GM12878 (cell line): ENCODE results near the gene PRKG1. TPM values are rescaled to one million over a fixed set of nuclear protein-coding genes. Genes with fewer than 3 reads are reported as not detected.

Experiments
- BCL11A ChIP-seq: IDR thresholded peaks from 2 replicates; pipeline ENCODE4 v1.6.1; 2011; ENCODE audit warnings: low read depth, low read length
- EZH2 ChIP-seq: IDR thresholded peaks from 2 replicates; pipeline ENCODE4 v1.6.1; 2012; ENCODE audit warnings: low read depth, mild to moderate bottlenecking, control low read depth, inconsistent platforms, low read length, borderline replicate concordance; ENCODE audit not compliant: control insufficient read depth
- GATAD2B ChIP-seq: fragments of 450-650 bp; conservative IDR thresholded peaks from 2 replicates; pipeline ENCODE4 v1.6.1; 2017; ENCODE audit warnings: low read depth, mild to moderate bottlenecking, moderate library complexity
- JUND ChIP-seq: IDR thresholded peaks from 2 replicates; pipeline ENCODE4 v1.6.1; 2012; ENCODE audit warnings: low read depth, mild to moderate bottlenecking, low read length, improper control_type of control experiment, moderate library complexity
- MEF2A ChIP-seq: IDR thresholded peaks from 2 replicates; pipeline ENCODE4 v1.6.1; 2011; ENCODE audit warnings: low read depth, mild to moderate bottlenecking, low read length, moderate library complexity; ENCODE audit not compliant: insufficient read depth
- MYC ChIP-seq: IDR thresholded peaks from 2 replicates; pipeline ENCODE4 v1.6.1; 2011; ENCODE audit warnings: mild to moderate bottlenecking, low read length, moderate library complexity, inconsistent platforms; ENCODE audit not compliant: insufficient read depth, insufficient replicate concordance, insufficient read length, severe bottlenecking
- NFIC ChIP-seq: IDR thresholded peaks from 2 replicates; pipeline ENCODE4 v1.6.1; 2012; ENCODE audit warnings: low read depth, mild to moderate bottlenecking, inconsistent platforms, low read length, moderate library complexity
- RELA ChIP-seq: fragments of 450-650 bp; IDR thresholded peaks from 2 replicates; pipeline ENCODE4 v1.8.0; 2014; ENCODE audit warnings: borderline replicate concordance; ENCODE audit not compliant: partially characterized antibody
- polyA plus RNA-seq, 11 experiments: library from polyadenylated mRNA; depleted of rRNA in 4 of 11; unstranded in 6 of 11; stranded (reverse) in 5 of 11; fragments of >200 nt; fragmentation: Nextera tagmentation in 4 of 11; fragmentation: Illumina TruSeq in 1 of 11; extraction: Ambion mirVana in 4 of 11; extraction: Trizol in 1 of 11; gene quantifications; 1 replicate in 1 of 11; 2 replicates in 10 of 11; pipeline versions ENCODE4 v1.2.1 to v1.2.3, GENCODE V29; 2011 to 2016; ENCODE audit warnings: inconsistent platforms in 2 of 11, missing spikeins in 2 of 11, low read depth in 1 of 11
- total RNA-seq, 4 experiments: library from RNA; depleted of rRNA in 3 of 4; stranded (reverse); fragments of >200 nt in 3 of 4; fragmentation: Illumina TruSeq in 1 of 4; extraction: Trizol in 1 of 4; gene quantifications; 2 replicates each; pipeline versions ENCODE4 v1.2.1 to v1.2.3, GENCODE V29; 2013 to 2021
- TF ChIP-seq, protein P1 (sequence below): fragments of 450-650 bp; conservative IDR thresholded peaks from 2 replicates; pipeline ENCODE4 v1.6.1; 2017; ENCODE audit warnings: mild to moderate bottlenecking, moderate library complexity
- TF ChIP-seq, protein P2 (sequence below): IDR thresholded peaks from 2 replicates; pipeline ENCODE4 v1.6.1; 2012; ENCODE audit warnings: improper control_type of control experiment, low read depth, low read length; ENCODE audit not compliant: insufficient replicate concordance
- TF ChIP-seq, protein P3 (sequence below): IDR thresholded peaks from 2 replicates; pipeline ENCODE4 v1.6.1; 2011; ENCODE audit warnings: low read depth, low read length, improper control_type of control experiment, borderline replicate concordance
- TF ChIP-seq, protein P4 (sequence below): IDR thresholded peaks from 2 replicates; pipeline ENCODE4 v1.6.1; 2011; ENCODE audit warnings: mild to moderate bottlenecking, low read depth, low read length, moderate library complexity; ENCODE audit not compliant: insufficient replicate concordance
- TF ChIP-seq, protein P5 (sequence below): fragments of 450-650 bp; IDR thresholded peaks from 2 replicates; pipeline ENCODE4 v1.6.1; 2017; ENCODE audit warnings: mild to moderate bottlenecking, moderate library complexity

PRKG1 gene
- total and polyA plus RNA-seq, 10 of the 15 experiments (the other 5 are each of a cell fraction or from before 2014, with no cell fraction given) = 0.04 to 0.05 TPM; not detected in 8

DNA sequence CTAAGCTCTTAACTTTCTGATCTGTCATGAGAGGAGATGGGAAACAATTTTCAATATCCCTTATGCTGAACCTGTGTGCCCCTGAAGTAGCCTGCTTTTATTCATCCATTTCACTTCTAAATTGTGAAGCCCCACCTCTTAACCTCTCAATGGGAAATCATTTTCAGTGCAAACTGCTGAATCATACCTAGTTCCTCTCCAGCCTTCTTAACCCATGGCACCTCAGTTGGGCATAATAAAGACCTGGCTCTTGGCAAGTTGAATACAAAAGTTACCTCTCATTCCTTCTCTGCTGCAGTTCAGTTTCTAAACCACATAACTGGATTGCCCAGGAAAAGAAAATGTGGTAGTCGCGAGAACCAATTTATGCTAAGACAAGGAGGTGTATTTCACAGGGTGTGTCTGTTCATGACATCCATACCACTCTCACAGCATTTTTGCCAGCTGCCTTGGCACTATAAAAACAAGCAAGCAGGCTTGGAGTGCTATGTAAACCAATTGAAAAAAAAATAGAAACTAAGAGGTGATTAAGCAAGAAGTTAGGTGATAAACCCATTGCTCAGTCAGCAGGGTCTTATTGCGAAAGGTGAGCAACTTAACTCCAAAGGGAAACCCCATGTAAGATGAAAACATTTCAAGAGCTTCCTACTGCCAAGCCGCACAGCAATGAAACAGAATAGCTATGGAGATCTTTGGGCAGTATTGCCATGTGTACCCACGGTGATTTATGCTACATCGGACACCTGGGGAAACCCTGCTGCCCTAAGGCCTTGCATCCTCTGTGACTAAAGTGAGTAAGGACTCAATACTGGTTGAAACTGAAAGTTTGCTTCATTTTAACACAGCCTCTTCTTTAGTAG lies 1182.8 kb downstream of the PRKG1 start (continued):
- TF ChIP-seq, protein P1, sequence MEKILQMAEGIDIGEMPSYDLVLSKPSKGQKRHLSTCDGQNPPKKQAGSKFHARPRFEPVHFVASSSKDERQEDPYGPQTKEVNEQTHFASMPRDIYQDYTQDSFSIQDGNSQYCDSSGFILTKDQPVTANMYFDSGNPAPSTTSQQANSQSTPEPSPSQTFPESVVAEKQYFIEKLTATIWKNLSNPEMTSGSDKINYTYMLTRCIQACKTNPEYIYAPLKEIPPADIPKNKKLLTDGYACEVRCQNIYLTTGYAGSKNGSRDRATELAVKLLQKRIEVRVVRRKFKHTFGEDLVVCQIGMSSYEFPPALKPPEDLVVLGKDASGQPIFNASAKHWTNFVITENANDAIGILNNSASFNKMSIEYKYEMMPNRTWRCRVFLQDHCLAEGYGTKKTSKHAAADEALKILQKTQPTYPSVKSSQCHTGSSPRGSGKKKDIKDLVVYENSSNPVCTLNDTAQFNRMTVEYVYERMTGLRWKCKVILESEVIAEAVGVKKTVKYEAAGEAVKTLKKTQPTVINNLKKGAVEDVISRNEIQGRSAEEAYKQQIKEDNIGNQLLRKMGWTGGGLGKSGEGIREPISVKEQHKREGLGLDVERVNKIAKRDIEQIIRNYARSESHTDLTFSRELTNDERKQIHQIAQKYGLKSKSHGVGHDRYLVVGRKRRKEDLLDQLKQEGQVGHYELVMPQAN = no peak
- TF ChIP-seq JUND (no peak), BCL11A (peak; percentile 50), MEF2A (no peak), EZH2 (no peak), NFIC (peak; percentile 64; the same call in 1 of the 2 replicates), MYC (no peak), GATAD2B (no peak), RELA (no peak)
- TF ChIP-seq, protein P2, sequence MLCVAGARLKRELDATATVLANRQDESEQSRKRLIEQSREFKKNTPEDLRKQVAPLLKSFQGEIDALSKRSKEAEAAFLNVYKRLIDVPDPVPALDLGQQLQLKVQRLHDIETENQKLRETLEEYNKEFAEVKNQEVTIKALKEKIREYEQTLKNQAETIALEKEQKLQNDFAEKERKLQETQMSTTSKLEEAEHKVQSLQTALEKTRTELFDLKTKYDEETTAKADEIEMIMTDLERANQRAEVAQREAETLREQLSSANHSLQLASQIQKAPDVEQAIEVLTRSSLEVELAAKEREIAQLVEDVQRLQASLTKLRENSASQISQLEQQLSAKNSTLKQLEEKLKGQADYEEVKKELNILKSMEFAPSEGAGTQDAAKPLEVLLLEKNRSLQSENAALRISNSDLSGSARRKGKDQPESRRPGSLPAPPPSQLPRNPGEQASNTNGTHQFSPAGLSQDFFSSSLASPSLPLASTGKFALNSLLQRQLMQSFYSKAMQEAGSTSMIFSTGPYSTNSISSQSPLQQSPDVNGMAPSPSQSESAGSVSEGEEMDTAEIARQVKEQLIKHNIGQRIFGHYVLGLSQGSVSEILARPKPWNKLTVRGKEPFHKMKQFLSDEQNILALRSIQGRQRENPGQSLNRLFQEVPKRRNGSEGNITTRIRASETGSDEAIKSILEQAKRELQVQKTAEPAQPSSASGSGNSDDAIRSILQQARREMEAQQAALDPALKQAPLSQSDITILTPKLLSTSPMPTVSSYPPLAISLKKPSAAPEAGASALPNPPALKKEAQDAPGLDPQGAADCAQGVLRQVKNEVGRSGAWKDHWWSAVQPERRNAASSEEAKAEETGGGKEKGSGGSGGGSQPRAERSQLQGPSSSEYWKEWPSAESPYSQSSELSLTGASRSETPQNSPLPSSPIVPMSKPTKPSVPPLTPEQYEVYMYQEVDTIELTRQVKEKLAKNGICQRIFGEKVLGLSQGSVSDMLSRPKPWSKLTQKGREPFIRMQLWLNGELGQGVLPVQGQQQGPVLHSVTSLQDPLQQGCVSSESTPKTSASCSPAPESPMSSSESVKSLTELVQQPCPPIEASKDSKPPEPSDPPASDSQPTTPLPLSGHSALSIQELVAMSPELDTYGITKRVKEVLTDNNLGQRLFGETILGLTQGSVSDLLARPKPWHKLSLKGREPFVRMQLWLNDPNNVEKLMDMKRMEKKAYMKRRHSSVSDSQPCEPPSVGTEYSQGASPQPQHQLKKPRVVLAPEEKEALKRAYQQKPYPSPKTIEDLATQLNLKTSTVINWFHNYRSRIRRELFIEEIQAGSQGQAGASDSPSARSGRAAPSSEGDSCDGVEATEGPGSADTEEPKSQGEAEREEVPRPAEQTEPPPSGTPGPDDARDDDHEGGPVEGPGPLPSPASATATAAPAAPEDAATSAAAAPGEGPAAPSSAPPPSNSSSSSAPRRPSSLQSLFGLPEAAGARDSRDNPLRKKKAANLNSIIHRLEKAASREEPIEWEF = no peak
- TF ChIP-seq, protein P3, sequence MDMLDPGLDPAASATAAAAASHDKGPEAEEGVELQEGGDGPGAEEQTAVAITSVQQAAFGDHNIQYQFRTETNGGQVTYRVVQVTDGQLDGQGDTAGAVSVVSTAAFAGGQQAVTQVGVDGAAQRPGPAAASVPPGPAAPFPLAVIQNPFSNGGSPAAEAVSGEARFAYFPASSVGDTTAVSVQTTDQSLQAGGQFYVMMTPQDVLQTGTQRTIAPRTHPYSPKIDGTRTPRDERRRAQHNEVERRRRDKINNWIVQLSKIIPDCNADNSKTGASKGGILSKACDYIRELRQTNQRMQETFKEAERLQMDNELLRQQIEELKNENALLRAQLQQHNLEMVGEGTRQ = no peak
- TF ChIP-seq, protein P4, sequence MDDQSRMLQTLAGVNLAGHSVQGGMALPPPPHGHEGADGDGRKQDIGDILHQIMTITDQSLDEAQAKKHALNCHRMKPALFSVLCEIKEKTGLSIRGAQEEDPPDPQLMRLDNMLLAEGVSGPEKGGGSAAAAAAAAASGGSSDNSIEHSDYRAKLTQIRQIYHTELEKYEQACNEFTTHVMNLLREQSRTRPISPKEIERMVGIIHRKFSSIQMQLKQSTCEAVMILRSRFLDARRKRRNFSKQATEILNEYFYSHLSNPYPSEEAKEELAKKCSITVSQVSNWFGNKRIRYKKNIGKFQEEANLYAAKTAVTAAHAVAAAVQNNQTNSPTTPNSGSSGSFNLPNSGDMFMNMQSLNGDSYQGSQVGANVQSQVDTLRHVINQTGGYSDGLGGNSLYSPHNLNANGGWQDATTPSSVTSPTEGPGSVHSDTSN = peak; percentile 78
- TF ChIP-seq, protein P5, sequence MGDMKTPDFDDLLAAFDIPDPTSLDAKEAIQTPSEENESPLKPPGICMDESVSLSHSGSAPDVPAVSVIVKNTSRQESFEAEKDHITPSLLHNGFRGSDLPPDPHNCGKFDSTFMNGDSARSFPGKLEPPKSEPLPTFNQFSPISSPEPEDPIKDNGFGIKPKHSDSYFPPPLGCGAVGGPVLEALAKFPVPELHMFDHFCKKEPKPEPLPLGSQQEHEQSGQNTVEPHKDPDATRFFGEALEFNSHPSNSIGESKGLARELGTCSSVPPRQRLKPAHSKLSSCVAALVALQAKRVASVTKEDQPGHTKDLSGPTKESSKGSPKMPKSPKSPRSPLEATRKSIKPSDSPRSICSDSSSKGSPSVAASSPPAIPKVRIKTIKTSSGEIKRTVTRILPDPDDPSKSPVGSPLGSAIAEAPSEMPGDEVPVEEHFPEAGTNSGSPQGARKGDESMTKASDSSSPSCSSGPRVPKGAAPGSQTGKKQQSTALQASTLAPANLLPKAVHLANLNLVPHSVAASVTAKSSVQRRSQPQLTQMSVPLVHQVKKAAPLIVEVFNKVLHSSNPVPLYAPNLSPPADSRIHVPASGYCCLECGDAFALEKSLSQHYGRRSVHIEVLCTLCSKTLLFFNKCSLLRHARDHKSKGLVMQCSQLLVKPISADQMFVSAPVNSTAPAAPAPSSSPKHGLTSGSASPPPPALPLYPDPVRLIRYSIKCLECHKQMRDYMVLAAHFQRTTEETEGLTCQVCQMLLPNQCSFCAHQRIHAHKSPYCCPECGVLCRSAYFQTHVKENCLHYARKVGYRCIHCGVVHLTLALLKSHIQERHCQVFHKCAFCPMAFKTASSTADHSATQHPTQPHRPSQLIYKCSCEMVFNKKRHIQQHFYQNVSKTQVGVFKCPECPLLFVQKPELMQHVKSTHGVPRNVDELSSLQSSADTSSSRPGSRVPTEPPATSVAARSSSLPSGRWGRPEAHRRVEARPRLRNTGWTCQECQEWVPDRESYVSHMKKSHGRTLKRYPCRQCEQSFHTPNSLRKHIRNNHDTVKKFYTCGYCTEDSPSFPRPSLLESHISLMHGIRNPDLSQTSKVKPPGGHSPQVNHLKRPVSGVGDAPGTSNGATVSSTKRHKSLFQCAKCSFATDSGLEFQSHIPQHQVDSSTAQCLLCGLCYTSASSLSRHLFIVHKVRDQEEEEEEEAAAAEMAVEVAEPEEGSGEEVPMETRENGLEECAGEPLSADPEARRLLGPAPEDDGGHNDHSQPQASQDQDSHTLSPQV = no peak
